Right lung (tissue), 5 donors: Measurements from ENCODE around the gene AGTPBP1. TPM values are rescaled to one million over a fixed set of nuclear protein-coding genes. Genes with fewer than 3 reads are reported as not detected.
"Not testable (repeated sequence)": the region's sequence is repeated elsewhere in the genome, so short reads cannot be mapped to it uniquely, and the experiment has no call there.

ENCODE experiments used
- DNase-seq, 2 donors: peaks; one replicate each; pipeline ENCODE4 v3.0.0-alpha.2; 2013
- polyA plus RNA-seq, 5 donors: library from polyadenylated mRNA; unstranded; fragments of 120-200 nt; gene quantifications; one replicate each; pipeline versions ENCODE4 v1.2.1 to v1.2.3, GENCODE V29; 2013; ENCODE audit warnings: inconsistent platforms in 1 of 5, low replicate concordance in 1 of 5; ENCODE audit not compliant: insufficient read length in 5 of 5, insufficient read depth in 1 of 5

Gene AGTPBP1
- polyA plus RNA-seq, 5 donors = 17.1 to 34.1 (median 27.9) TPM

- no peak for DNase-seq
These were observed 14.3 kb downstream of the AGTPBP1 start for GRCh38 chr9:85727500-85727899.

GRCh38 chr9:85726737-85727136, 15.0 kb downstream of the AGTPBP1 start:
- no peak for DNase-seq

- DNase-seq = no peak
These were observed 18.5 kb downstream of the AGTPBP1 start for GRCh38 chr9:85723215-85723614.

- not testable (repeated sequence) for DNase-seq
These were observed 22.3 kb downstream of the AGTPBP1 start for GRCh38 chr9:85719411-85719810.

- DNase-seq = not testable (repeated sequence)
These were observed 23.9 kb downstream of the AGTPBP1 start for GRCh38 chr9:85717818-85718217.

- no peak for DNase-seq
These were observed 24.5 kb downstream of the AGTPBP1 start for GRCh38 chr9:85717220-85717619.

GRCh38 chr9:85716031-85716877, 25.5 kb downstream of the AGTPBP1 start:
- DNase-seq = no peak

GRCh38 chr9:85715587-85715986, 26.2 kb downstream of the AGTPBP1 start:
- DNase-seq = no peak

GRCh38 chr9:85713897-85714296, 27.9 kb downstream of the AGTPBP1 start:
- no peak for DNase-seq

- DNase-seq = no peak
These were observed 37.0 kb downstream of the AGTPBP1 start for GRCh38 chr9:85704744-85705143.

- DNase-seq = no peak
These were observed 38.4 kb downstream of the AGTPBP1 start for GRCh38 chr9:85703398-85703797.

GRCh38 chr9:85702726-85703289, 38.9 kb downstream of the AGTPBP1 start:
- DNase-seq = peak; percentile 31 to 34

- no peak for DNase-seq
These were observed 39.6 kb downstream of the AGTPBP1 start for GRCh38 chr9:85702191-85702590.

GRCh38 chr9:85700330-85700729, 41.4 kb downstream of the AGTPBP1 start:
- DNase-seq = no peak

GRCh38 chr9:85688361-85688760, 53.4 kb downstream of the AGTPBP1 start:
- DNase-seq = no peak

GRCh38 chr9:85685081-85685480, 56.7 kb downstream of the AGTPBP1 start:
- DNase-seq = no peak

- no peak for DNase-seq
These were observed 65.0 kb downstream of the AGTPBP1 start for GRCh38 chr9:85676790-85677189.

- DNase-seq = no peak
These were observed 74.4 kb downstream of the AGTPBP1 start for GRCh38 chr9:85667374-85667773.

GRCh38 chr9:85666086-85666485, 75.7 kb downstream of the AGTPBP1 start:
- no peak for DNase-seq

GRCh38 chr9:85662573-85662972, 79.2 kb downstream of the AGTPBP1 start:
- no peak for DNase-seq

- no peak for DNase-seq
These were observed 83.0 kb downstream of the AGTPBP1 start for GRCh38 chr9:85658716-85659115.

GRCh38 chr9:85653153-85653552, 88.6 kb downstream of the AGTPBP1 start:
- no peak for DNase-seq

- no peak for DNase-seq
These were observed 94.2 kb downstream of the AGTPBP1 start for GRCh38 chr9:85647571-85647970.
